GM12874 (cell line): ENCODE results near the gene CGB2.
A peak's percentile ranks its signal among the peaks of the same experiment; 100 is the strongest.

Experiments used
- TF ChIP-seq, protein P1 (sequence below): IDR thresholded peaks from 2 replicates; pipeline ENCODE4 v1.5.1; 2011; ENCODE audit warnings: low read depth, mild to moderate bottlenecking, control low read depth, low read length, moderate library complexity; ENCODE audit not compliant: insufficient read depth

The CGB2 gene

DNA sequence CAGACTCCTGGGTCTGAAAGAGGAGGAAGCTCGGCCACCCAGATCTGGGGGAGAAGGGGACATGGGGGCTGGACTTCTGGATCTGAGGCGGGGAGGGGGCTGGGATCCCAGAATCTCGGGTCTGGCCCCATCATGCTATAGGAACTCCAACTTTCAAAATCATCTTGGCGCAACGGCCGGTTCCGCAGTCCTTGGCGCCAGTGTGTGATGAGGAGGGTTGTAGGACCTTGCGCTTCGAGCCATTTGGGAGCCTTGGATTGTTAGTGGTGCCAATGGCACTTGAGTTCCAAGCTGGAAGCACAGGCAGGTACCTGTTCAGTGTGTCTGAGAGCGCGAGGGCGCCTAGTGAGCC is 37.7 kb upstream of the CGB2 start:
- TF ChIP-seq, protein P1, sequence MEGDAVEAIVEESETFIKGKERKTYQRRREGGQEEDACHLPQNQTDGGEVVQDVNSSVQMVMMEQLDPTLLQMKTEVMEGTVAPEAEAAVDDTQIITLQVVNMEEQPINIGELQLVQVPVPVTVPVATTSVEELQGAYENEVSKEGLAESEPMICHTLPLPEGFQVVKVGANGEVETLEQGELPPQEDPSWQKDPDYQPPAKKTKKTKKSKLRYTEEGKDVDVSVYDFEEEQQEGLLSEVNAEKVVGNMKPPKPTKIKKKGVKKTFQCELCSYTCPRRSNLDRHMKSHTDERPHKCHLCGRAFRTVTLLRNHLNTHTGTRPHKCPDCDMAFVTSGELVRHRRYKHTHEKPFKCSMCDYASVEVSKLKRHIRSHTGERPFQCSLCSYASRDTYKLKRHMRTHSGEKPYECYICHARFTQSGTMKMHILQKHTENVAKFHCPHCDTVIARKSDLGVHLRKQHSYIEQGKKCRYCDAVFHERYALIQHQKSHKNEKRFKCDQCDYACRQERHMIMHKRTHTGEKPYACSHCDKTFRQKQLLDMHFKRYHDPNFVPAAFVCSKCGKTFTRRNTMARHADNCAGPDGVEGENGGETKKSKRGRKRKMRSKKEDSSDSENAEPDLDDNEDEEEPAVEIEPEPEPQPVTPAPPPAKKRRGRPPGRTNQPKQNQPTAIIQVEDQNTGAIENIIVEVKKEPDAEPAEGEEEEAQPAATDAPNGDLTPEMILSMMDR = no peak

DNA sequence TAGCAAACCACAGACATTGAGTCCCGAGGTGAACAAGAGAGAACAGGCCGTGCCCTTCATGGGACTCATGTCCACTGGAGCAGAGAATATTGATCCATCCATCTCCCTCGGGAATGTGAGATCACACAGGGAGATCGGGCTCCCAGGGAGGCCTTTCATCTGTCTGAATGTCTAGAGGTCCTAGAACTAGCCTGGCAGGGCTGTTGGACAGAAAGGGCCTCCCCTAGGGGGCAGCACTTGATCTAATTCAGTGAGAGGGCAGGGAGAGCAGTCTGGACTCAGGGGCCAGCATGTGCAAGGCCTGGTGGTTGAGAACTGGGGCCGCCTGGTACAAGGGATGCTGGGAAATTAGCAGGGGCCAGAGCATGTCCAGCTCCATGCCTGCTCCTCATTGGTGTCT is 33.7 kb upstream of the CGB2 start:
- TF ChIP-seq, protein P1 = peak; percentile 66

- TF ChIP-seq, protein P1 = peak; percentile 82
These were observed 32.0 kb upstream of the CGB2 start for GRCh38 chr19:48999481-49000325.

DNA sequence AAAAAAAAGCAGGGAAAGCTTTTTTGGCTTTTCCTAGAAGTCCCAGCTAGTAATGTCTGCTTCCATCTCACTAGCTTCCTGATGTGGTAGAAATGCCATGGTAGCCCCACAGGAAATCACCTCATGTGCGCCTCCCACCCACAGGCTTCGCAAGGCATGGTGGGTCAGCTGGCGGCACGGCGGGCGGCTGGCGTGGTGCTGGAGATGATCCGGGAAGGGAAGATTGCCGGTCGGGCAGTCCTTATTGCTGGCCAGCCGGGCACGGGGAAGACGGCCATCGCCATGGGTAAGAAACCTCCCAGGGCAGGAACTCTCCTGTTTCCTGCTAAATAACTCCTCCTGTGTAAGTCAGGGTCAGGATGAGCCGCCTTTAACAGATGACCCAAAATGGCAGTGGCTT is 27.6 kb upstream of the CGB2 start:
- TF ChIP-seq, protein P1 = no peak

DNA sequence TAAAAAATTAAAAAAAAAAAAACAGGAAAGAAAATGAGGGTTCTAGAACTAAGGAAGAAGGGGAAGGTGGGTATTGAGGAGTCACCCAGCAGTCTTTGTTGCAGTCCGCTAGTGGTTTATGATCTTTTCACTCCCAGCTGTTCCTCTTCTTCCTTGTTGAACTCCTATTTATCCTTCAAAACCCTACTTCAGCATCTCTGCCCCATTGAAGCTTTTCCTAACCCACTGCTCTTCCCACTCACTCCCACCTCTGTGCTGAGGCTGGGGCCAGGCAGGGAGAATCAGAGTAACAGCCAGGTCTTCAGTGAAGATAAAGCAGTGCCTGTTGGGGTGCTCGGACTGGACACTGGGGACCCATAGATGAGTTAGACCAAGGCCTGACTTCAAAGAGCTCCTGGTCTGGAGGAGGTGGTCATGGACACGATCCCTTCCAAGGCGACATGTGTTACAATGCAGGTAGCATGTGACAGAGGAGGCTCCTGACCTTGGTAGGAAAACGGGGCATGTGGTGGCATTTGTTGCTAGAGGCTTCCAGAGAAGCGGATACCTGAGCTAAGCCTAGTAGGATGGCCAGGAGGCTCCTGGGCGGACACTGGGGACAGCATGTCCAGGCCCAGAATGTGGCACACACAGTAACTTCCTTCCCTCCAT is 26.6 kb upstream of the CGB2 start:
- TF ChIP-seq, protein P1 = no peak

- TF ChIP-seq, protein P1 = no peak
These were observed 24.8 kb upstream of the CGB2 start for GRCh38 chr19:49006905-49007304.

GRCh38 chr19:49009828-49010227 is 21.9 kb upstream of the CGB2 start:
- TF ChIP-seq, protein P1 = no peak
